ENCODE results near the gene ADGRG4.
"Not testable (repeated sequence)": the region's sequence is repeated elsewhere in the genome, so short reads cannot be mapped to it uniquely, and the experiment has no call there.

The ADGRG4 gene

GRCh38 chrX:136445674-136446073 lies 144.9 kb downstream of the ADGRG4 start:
- H3K27ac Mint-ChIP-seq; H3K4me1 Mint-ChIP-seq (ENCODE audit: low read depth); H3K9me3 Mint-ChIP-seq; H3K36me3 Mint-ChIP-seq (ENCODE audit: low read depth); intact Hi-C loops (cut with micrococcal nuclease); H3K27me3 Mint-ChIP-seq; H3K4me3 Mint-ChIP-seq: not testable (repeated sequence)

- intact Hi-C loops (cut with micrococcal nuclease), result no loop called here
- Mint-ChIP-seq H3K27ac (no peak overlapping the region), H3K27me3 (no peaks in the 10 kb centered on the region), H3K4me3 (no peak overlapping the region), H3K4me1 (ENCODE audit: low read depth) (no peaks in the 10 kb centered on the region), H3K36me3 (ENCODE audit: low read depth) (no peaks in the 10 kb centered on the region), H3K9me3 (no peaks in the 10 kb centered on the region)
Observed at GRCh38 chrX:136446208-136446607, 145.4 kb downstream of the ADGRG4 start.

- intact Hi-C loops (cut with micrococcal nuclease), result no loop called here
- H3K27me3 Mint-ChIP-seq, result no peaks in the 10 kb centered on the region
- no peaks in the 10 kb centered on the region for H3K9me3 Mint-ChIP-seq
- no peaks in the 10 kb centered on the region for H3K4me1 Mint-ChIP-seq (ENCODE audit: low read depth)
- H3K27ac Mint-ChIP-seq, result no peak overlapping the region
- no peaks in the 10 kb centered on the region for H3K36me3 Mint-ChIP-seq (ENCODE audit: low read depth)
- no peak overlapping the region for H3K4me3 Mint-ChIP-seq
Observed at GRCh38 chrX:136447308-136447707, 146.5 kb downstream of the ADGRG4 start.

GRCh38 chrX:136447968-136448367 lies 147.2 kb downstream of the ADGRG4 start:
- no peak overlapping the region for H3K27ac Mint-ChIP-seq
- no peaks in the 10 kb centered on the region for H3K9me3 Mint-ChIP-seq

GRCh38 chrX:136450050-136450830 lies 149.5 kb downstream of the ADGRG4 start:
- Mint-ChIP-seq H3K36me3 (ENCODE audit: low read depth) (no peaks in the 10 kb centered on the region), H3K9me3 (no peaks in the 10 kb centered on the region), H3K4me3 (no peak overlapping the region), H3K27me3 (no peaks in the 10 kb centered on the region), H3K27ac (no peak overlapping the region), H3K4me1 (ENCODE audit: low read depth) (no peaks in the 10 kb centered on the region)
- intact Hi-C loops (cut with micrococcal nuclease), result no loop called here

More at GRCh38 chrX:136447968-136448367, 147.2 kb downstream of the ADGRG4 start:
- intact Hi-C loops (cut with micrococcal nuclease), result no loop called here
- H3K27me3 Mint-ChIP-seq, result no peaks in the 10 kb centered on the region
- no peak overlapping the region for H3K4me3 Mint-ChIP-seq
- H3K36me3 Mint-ChIP-seq (ENCODE audit: low read depth), result no peaks in the 10 kb centered on the region
- H3K4me1 Mint-ChIP-seq (ENCODE audit: low read depth), result no peaks in the 10 kb centered on the region

- Mint-ChIP-seq H3K27me3 (no peaks in the 10 kb centered on the region), H3K27ac (no peak overlapping the region), H3K4me1 (ENCODE audit: low read depth) (no peaks in the 10 kb centered on the region), H3K4me3 (no peak overlapping the region), H3K36me3 (ENCODE audit: low read depth) (no peaks in the 10 kb centered on the region), H3K9me3 (no peaks in the 10 kb centered on the region)
- intact Hi-C loops (cut with micrococcal nuclease), result no loop called here
Observed at GRCh38 chrX:136452614-136453013, 151.9 kb downstream of the ADGRG4 start.

GRCh38 chrX:136453114-136453513 lies 152.4 kb downstream of the ADGRG4 start:
- Mint-ChIP-seq H3K9me3 (no peaks in the 10 kb centered on the region), H3K36me3 (ENCODE audit: low read depth) (no peaks in the 10 kb centered on the region), H3K27ac (no peak overlapping the region), H3K4me1 (ENCODE audit: low read depth) (no peaks in the 10 kb centered on the region), H3K27me3 (no peaks in the 10 kb centered on the region), H3K4me3 (no peak overlapping the region)
- intact Hi-C loops (cut with micrococcal nuclease), result no loop called here

GRCh38 chrX:136453771-136454170 lies 153.0 kb downstream of the ADGRG4 start:
- Mint-ChIP-seq H3K4me1 (ENCODE audit: low read depth) (no peaks in the 10 kb centered on the region), H3K4me3 (no peak overlapping the region), H3K9me3 (no peaks in the 10 kb centered on the region), H3K36me3 (ENCODE audit: low read depth) (no peaks in the 10 kb centered on the region), H3K27me3 (no peaks in the 10 kb centered on the region), H3K27ac (no peak overlapping the region)
- intact Hi-C loops (cut with micrococcal nuclease), result no loop called here

- Mint-ChIP-seq H3K27ac (no peak overlapping the region), H3K27me3 (no peaks in the 10 kb centered on the region), H3K4me3 (no peak overlapping the region), H3K4me1 (ENCODE audit: low read depth) (no peaks in the 10 kb centered on the region), H3K9me3 (no peaks in the 10 kb centered on the region), H3K36me3 (ENCODE audit: low read depth) (no peaks in the 10 kb centered on the region)
- intact Hi-C loops (cut with micrococcal nuclease), result no loop called here
Observed at GRCh38 chrX:136456133-136456532, 155.4 kb downstream of the ADGRG4 start.

GRCh38 chrX:136457303-136457917 lies 156.6 kb downstream of the ADGRG4 start:
- no peaks in the 10 kb centered on the region for H3K9me3 Mint-ChIP-seq
- H3K36me3 Mint-ChIP-seq (ENCODE audit: low read depth), result no peaks in the 10 kb centered on the region
- no peak overlapping the region for H3K4me3 Mint-ChIP-seq
- no peak overlapping the region for H3K27ac Mint-ChIP-seq
- no peaks in the 10 kb centered on the region for H3K27me3 Mint-ChIP-seq
- intact Hi-C loops (cut with micrococcal nuclease), result no loop called here
- H3K4me1 Mint-ChIP-seq (ENCODE audit: low read depth), result no peaks in the 10 kb centered on the region

GRCh38 chrX:136464589-136464988 lies 163.8 kb downstream of the ADGRG4 start:
- H3K9me3 Mint-ChIP-seq, result no peaks in the 10 kb centered on the region
- H3K27me3 Mint-ChIP-seq, result no peaks in the 10 kb centered on the region
- intact Hi-C loops (cut with micrococcal nuclease), result no loop called here
- H3K4me3 Mint-ChIP-seq, result no peak overlapping the region
- H3K27ac Mint-ChIP-seq, result no peak overlapping the region
- H3K36me3 Mint-ChIP-seq (ENCODE audit: low read depth), result no peaks in the 10 kb centered on the region
- H3K4me1 Mint-ChIP-seq (ENCODE audit: low read depth), result no peaks in the 10 kb centered on the region

Data from dendritic cell treated with granulocyte-macrophage colony-stimulating factor and Interleukin-4, amounts not matched to agents 40 ng/mL and 50 ng/mL, for 4 days (primary cell).